GM13976 (cell line): Measurements from ENCODE around the gene GPR63.

Experiments used
- DNase-seq: peaks from one replicate; pipeline ENCODE4 v3.0.0; 2012; ENCODE audit warnings: low spot score
- in situ Hi-C: fragments of 300-500 bp; cut with MboI; formaldehyde crosslinking; loops from one replicate; pipeline ENCODE4 v1.12.0; 2022; ENCODE audit warnings: low sequenced_read_pairs, mixed read lengths, inconsistent platforms; ENCODE audit not compliant: unreplicated experiment
- TF ChIP-seq, protein P1 (sequence below): IDR thresholded peaks from 2 replicates; pipeline ENCODE4 v1.5.1; 2012; ENCODE audit warnings: borderline replicate concordance, mild to moderate bottlenecking; ENCODE audit not compliant: insufficient read depth; ENCODE audit errors: extremely low read depth, missing control alignments, control extremely low read depth

GPR63 gene

DNA sequence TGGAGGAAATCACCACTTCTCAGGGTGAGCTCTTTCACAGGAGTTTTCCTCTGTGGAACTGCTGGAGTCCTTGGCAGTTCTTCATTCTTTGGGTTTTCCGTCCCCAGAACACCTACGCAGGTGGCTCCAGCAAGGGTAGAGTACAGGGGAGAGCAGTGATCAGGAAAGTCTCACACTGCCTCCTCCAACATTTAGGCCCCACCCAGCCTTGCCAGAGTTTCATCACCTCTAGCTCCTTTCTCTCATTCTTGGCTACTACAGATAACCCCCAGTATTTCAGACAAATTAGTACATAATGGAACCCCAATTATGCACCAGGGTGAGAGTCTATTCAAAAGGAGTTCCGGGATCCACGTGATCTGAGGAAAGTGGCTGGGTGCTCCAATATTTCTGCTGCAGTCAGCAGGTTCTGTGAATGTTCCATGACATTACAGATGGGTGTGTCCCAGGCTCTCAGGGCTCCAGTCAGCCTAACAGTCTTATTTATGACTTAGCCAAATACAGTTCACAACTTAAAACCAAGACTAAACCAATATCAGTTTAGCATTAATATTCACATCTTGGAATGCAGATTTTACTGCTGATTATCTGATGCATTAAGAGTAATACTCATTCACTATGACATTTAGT lies 44.6 kb downstream of the GPR63 start:
- in situ Hi-C loops: no loop called here
- TF ChIP-seq, protein P1, sequence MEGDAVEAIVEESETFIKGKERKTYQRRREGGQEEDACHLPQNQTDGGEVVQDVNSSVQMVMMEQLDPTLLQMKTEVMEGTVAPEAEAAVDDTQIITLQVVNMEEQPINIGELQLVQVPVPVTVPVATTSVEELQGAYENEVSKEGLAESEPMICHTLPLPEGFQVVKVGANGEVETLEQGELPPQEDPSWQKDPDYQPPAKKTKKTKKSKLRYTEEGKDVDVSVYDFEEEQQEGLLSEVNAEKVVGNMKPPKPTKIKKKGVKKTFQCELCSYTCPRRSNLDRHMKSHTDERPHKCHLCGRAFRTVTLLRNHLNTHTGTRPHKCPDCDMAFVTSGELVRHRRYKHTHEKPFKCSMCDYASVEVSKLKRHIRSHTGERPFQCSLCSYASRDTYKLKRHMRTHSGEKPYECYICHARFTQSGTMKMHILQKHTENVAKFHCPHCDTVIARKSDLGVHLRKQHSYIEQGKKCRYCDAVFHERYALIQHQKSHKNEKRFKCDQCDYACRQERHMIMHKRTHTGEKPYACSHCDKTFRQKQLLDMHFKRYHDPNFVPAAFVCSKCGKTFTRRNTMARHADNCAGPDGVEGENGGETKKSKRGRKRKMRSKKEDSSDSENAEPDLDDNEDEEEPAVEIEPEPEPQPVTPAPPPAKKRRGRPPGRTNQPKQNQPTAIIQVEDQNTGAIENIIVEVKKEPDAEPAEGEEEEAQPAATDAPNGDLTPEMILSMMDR: no peak
- DNase-seq: no peak

DNA sequence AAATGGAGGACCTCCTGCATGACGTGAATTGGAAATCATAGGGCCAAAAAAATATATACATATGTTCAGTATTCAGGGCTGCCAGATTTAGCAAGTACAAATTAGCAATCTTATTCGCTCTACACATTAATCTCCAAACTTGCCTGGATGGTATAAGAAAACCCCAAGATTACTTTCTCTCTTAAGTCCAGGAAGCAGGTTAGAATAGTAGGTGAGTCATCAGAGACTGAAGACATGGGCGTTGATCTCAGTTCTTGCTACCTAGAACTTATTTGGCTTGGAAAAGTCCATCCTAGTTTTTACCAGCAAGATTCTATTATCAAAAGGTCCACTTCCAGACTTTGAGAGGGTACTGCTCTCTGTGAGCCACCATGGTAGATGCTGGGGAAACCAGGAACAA lies 47.4 kb downstream of the GPR63 start:
- in situ Hi-C loops: no loop called here
- TF ChIP-seq, protein P1: no peak
- DNase-seq: no peak

- TF ChIP-seq, protein P1: no peak
- in situ Hi-C loops: no loop called here
- DNase-seq: no peak
These were observed 49.3 kb downstream of the GPR63 start for GRCh38 chr6:96787846-96788580.

DNA sequence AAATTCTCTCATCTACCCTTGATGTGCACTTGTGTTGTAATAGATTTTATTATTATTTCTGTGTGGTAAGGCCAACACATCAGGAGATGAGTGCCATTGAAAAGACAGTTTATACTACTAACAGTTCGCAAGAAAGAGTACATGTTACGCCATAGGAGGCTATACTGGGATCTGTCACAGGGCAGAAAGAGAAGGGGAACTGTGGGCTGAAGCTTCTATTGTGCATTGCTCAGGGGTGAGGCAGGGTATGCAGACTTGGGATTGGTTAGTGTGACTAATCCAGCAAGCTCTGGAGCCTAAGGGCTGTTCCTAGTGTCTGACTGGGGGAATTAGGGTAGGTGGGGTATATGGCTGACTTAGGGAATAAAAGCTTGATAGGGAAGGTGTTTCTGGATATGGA lies 50.9 kb downstream of the GPR63 start:
- TF ChIP-seq, protein P1: no peak
- no peak for DNase-seq
- in situ Hi-C loops: no loop called here

DNA sequence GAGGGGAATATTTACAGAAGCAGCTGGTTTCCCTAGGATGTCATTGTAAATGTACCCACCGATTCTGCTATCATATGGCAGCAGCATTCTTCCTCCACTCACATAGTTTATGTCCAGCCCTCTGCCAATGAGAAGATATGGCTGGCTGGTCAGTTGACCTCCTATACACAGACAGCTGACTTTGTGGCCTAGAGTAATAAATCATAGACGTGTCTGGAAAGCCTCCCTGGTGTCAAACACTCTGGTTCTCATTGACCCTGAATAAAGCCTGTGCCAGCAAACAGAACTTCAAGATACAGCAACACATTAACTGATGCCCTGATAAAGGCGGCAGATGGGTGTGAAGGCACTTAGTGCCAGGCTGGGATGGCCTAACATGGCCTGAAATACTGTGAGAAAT lies 52.6 kb downstream of the GPR63 start:
- in situ Hi-C loops: no loop called here
- no peak for DNase-seq
- TF ChIP-seq, protein P1: no peak

DNA sequence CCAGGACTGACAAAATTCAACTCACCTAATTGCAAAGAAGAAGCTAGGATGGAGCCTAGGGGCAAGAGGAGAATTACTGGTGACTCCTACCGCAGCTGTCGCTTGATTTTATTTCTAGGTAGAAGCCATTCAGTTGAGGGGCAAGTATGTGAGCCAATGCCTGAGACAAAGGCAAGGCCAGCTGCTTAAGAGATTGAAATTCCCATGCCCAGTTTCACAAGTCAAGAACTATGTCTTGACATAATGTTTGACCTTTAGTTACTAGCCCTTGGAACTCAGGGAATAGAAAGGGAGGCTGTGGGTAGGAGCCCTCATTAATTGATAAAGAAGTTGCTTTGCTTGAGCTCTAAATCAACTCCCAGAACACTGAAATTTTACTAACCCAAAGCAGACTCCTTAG lies 54.0 kb downstream of the GPR63 start:
- DNase-seq: no peak
- in situ Hi-C loops: no loop called here
- TF ChIP-seq, protein P1: no peak
